RPMI8226 (cell line): ENCODE results near the gene NAV1.
"Not testable (repeated sequence)": the region's sequence is repeated elsewhere in the genome, so short reads cannot be mapped to it uniquely, and the experiment has no call there.

Source experiments
- DNase-seq: peaks from one replicate; pipeline ENCODE4 v3.0.0-alpha.2; 2015

Gene NAV1

DNA sequence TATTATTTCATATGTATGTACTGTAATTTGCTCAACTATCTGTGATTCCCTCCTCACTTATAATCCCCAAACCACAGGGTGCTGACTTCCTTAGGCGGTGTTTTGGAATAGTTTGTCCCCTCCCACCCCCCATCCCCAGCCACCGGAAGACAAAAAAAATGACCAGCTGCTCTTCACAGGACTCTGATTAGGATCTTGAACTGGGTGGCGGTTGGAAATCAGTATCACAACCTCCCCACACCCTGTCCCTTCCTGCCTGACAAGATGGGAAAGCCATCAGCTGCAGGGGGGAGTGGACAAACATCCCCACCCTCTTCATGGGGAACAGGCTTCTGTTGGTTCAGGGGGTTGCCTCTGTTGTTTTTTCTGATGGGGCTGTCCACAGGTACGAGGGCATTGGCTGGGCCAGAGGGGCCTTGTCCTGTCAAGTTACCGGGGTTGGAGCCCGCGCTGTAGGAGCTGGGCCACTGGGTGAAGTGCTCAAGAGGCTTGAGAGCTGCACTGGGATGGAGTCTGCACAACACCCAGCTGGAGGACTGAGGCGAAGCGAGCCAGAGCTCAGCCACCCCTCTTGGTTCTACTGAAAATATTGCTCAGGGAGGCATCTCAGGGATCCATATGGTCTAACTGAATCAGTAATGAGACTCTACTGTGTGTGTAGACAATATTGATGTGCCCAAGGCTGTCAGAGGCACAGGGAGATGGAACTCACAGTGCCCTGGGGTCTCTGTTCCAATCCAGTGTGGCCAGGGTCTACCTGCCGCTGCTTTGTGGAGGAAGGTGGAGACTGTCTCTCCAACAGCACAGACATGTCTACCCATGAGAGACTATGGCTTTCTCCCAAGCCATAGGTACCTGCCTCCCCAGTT lies 28.2 kb downstream of the NAV1 start:
- DNase-seq: no peak

DNA sequence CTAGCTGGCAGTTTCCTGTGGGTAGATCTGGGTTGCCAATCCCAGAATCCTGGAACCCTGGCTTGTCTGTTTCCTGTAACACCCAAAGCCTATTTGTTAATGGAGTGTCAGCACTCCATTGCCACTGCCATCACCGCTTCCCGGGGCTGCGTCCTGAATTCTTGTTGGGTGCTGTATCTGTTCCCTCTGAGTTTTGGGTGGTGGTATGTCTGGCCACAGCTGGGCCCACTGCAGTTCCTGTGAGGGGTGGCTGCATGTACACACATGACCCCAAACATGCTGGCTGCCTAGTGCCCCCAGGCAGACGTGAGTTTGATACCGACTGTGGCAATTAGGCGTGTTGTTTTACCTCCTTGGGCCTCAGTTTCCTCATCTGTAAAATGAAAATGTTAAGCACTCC lies 29.3 kb downstream of the NAV1 start:
- DNase-seq: no peak

DNA sequence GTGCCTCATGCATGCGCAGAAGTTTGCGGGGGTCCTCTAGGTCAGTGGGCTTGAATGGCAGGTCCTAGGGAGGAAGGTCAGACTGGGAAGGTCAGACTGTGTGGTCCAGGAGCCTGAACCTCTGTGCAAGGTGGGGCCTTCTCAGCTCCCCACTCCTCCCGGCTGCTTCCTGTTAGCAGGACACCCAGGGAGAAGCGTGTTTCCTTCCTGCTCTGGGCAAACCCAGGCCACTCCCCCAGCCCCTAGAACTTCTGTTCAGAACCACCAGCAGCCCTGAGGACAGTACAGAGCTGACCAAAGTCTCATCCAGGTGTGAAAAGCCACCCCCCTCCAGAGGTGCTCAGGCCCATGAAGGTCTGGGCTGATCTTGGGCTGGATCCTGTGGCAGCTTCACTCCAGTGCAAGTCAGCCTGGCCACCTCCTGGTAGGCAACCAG lies 29.9 kb downstream of the NAV1 start:
- DNase-seq: no peak

DNA sequence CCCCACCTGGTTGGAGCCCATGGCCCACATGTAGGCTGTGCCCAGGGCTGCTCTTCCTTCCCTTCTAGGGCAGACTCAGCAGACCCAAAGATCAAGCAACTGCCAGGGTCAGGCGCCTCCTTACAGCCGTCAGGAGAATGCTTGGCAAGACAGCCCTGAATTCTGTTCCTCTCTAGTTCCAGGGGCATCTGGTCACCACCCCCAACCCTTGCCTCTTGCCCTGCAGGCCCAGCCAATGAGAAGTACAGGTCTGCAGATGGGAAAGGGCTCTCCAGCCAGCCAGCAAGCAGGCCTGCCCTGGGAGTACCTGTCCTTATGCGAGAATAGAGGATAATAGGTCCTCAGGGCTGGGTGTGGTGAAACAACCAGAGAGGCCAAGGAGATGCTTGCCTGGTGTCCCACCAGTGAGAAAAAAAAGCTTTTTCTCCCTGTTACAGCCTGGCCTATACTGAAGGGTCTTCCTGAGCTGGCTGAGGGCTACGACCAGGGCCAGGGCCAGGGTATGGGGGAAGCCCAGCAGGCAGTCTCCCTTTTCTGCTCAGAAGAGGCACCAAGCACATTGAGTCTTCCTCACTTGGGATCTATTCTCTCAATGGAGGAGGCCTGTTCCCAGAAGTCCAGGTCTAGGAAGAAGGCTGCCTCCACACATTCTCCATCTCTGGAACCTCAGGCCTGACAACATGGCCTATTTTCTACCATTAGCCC lies 31.4 kb downstream of the NAV1 start:
- DNase-seq: no peak

DNA sequence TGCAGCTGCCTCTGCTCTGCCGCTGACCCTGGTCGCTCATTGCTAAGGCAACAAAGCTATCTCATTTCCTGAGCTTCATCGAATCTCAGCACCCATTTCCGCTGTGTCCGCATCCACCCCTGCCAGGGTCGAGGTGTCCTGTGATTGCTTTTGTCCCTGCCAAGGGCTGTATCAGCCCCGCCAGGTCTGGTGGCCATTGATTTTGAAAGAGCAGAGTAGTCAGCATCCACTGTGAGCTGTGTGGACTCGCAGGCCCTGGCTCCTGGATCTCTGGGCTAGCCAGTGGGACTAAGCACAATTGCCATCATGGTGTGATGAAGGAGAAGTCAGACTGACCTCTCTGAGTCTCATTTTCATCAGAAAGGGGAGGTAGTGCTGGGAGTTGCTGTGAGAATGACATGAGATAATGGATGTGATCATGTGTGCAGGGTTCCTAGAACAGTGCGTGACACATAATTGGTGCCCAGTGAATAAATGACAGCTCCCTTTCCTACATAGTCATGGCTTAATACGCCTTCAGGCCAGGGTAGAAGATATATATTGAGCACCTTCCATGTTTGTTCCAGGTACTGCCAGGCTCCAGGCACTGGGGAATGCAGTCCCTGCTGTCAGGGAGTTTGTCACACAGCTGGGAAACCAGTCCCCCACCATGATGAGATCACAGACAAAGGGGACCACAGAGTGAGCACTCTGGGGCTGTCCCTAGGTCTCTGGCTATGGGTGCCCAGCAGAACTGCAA lies 32.1 kb downstream of the NAV1 start:
- DNase-seq: no peak

DNA sequence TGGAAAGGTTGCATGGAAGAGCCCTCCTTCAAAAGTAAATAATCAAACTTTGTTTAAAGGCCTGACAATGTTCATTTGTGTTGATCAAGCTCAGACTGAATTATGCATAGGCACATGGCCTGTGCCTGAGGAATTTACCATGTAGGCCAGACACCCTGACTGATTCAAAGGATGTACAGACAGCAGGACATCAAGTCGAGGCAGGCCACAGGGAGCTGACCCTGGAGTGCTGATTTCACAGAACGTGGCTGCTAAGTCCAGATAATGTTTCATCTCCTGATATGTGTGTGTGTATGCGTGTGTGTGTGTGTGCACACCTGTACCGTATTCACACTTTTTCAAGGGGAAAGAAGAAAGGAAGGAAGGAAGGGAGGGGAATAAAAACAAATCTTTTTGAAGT lies 34.1 kb downstream of the NAV1 start:
- DNase-seq: no peak

DNA sequence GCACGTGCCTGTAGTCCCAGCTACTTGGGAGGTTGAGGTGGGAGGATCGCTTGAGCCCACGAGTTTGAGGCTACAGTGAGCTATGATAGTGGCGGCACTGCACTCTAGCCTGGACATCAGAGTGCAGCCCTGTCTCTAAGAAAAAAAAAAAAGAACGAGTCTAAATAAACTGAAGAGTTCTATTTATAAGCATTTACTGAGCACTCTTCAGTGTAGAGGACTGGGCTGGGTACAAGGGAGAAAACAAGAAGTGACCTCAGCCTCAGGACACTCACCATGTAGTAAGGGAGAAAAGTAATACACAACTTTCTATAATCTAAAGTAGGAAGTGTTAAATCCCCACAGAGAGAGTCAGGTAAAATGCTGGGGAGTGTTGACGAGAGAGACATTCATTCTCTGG lies 35.0 kb downstream of the NAV1 start:
- DNase-seq: no peak

DNA sequence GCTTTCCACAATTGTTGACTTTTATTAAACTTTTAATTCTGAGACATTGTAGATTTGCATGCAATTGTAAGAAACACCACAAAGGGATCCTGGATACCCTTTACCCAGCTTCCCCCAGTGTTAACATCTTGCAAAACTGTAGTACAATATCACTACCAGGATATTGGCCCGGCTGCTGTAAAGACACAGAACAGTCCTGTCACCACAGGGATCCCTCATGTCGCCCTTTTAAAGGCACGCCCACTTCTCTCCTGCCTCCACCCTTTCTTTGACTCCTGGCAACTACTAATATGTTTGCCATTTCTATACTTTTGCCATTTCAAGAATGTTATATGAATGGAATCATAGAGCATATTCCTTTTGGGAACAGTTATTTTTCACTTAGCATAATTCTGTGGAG lies 37.0 kb downstream of the NAV1 start:
- no peak for DNase-seq

DNA sequence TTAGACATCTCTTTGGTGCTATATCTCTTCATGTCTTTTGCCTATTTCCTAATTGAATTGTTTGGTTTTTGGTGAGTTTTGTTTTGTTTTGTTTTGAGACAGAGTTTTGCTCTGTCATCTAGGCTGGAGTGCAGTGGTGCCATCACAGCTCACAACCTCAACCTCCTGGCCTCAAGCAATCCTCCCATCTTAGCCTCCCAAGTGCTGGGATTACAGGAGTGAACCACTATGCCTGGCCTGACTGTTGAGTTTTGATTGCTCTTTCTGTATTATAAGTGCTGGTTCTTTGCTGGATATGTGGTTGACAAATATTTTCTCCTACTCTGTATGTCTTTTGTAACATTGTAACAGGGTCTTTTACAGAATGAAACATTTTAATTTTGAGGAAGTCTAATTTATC lies 38.0 kb downstream of the NAV1 start:
- no peak for DNase-seq

DNA sequence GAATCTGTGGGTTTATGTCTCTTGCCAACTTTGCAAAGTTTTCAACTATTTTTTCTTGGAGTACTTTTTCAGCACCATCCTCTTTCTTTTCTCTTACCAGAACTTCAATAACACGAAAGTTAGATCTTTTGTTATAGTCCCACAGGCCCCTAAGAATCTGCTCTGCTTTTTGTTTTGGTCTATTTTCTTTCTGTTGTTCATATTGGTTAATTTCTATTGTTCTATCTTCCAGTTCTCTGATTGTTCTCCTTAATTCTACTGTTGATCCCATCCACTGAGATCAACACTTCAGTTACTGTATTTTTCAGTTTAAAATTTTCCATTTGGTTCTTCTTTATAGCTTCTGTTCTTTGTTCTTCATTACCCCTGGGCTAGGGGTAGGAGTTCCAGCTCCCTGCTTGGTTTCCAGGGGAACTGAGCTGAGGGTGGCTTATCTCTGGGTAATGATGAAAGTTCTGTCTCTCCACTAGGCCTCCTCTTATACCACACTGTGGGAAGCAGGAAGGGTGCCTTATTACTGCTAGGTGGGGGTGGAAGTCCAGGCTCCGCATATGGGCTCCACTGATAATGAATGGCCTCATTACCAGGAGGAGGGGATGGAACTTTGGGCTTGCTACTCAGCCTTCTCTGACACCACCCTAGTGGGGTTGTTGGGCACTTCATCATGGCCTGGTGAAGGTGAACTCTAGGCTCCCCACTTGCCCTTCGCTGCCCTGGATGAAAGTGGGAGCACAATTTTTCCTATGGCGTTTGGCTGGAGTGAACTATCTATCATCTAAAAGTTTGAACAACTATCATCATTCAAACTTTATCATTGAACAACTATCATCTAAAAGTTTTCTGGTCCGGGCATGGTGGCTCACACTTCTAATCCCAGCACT lies 39.3 kb downstream of the NAV1 start:
- DNase-seq: no peak

DNA sequence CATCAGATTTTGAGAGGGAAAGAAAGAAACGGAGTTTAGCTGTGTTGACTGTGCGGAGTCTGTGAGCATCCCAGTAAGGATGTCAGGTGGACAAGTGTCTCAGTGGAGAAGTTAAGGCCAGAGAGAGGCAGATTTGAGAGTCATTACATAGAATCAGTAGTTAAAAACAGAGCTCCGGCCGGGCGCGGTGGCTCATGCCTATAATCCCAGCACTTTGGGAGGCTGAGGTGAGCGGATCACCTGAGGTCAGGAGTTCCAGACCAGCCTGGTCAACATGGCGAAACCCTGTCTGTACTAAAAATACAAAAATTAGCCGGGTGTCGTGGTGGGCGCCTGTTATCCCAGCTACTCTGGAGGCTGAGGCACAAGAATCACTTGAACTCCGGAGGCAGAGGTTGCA lies 42.4 kb downstream of the NAV1 start:
- DNase-seq: not testable (repeated sequence)

DNA sequence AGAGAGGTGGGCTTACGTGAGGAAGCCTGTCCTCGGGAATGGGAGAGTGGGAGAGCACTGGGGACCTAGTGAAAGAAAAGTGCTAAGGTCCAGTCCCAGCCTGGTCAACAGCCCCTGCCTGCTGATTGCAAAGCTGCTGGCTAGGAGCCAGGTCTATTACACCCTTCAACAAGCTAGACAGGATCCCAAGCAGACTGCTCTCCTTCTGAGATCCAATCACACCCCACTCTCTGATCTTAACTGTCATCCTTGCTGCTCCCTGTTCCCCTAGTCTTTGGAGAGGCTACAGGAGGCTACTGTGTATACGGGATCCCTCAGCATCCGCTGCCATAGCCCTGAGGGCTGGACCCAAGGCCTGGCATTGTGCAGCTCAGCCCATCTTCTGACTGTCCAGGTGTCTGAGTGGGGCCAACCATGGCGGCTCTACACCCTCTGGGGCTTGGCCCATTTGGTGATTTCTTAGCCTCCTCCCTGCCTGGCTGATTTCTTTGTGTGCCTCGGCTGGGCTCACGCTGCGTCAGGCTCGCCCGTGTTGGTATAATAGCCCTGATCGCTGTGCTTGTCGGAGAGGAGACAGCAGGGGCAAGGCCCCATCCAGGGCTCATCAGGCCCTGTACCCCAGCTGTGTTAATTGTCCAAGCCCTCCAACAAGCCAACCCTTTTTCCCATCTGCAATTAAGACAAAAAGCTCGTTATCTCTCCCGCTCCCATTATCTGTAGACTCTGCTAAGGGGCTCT lies 43.9 kb downstream of the NAV1 start:
- no peak for DNase-seq

DNA sequence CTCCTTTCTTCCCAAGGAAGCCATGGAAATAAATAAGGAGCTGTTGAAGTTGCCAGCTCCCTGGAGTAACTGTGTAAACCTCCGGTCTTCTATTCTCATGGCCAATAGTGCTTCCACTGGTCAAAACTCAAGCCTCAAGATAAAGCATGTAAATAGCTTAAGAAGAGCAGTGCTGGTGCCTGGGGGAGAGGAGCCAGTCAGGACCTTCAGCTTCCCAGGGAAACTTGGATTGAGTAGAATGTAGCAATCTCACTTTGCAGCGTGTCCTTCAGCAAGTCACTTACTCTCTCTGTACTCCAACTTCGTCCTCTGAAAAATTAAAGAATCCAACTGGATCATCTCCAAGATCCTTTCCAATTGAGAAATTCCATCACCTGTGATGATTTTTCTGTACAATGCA lies 44.7 kb downstream of the NAV1 start:
- no peak for DNase-seq

DNA sequence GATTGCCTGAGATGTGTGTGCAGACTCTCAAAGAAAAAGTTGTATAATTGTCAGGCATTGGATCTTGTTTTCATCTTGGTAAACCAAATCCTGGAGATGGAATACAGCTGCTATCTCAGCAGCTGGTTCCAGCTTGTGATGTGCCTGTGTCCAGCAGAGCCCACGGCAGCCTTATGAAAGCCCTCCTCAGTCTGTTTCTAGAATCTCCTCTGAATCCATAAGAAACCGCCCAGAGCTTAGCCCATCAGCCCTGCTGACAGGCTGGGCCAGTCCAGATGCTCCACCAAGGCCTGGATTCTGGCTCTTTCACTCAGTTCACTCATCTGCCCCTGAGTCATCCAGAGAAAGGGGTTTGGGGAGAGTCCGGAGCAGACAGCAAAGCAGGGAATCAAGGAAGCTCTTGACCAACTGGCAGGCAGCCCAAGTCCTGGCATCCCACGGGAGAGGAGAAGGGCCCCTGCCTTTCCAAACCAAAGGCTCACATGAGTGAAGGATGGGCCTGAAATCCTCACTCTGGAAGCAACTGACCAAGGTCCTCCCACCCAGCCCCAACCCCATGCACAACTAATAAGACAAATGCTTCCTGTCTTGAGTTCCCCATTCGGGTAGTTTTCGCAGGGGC lies 45.7 kb downstream of the NAV1 start:
- DNase-seq: no peak

DNA sequence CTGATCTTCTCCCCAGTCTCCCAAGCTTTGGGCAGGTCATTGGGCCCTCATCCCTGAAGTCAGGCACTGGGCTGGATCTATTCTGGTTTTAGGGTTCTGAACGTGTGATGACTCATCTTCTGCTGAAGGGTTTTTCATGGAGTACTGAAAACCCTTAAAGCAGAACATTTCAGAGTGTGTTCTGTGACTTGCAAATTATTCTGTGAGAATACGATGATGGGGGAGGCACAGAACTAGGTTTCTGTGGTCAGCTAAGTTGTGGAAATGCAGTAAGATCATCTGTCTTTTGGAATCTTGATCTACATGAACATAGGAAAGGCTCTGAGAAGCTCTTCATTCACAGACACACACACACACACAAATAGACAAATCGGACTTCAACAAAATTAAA lies 46.2 kb downstream of the NAV1 start:
- no peak for DNase-seq

DNA sequence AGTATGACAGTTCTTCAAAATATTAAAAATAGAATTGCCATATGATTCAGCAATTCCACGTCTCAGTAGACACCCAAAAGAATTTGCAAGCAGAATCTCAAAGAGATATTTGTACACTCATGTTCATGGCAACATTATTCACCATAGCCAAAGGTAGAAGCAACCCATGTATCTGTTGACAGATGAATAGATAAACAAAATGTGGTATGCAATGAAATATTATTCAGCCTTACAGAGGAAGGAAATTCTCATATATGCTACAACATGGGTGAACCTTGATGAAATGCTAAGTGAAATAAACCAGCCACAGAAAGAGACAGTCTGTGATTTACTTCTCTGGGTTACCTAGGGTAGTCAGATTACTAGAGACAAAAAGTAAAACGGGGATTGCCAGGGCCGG lies 47.0 kb downstream of the NAV1 start:
- DNase-seq: no peak

DNA sequence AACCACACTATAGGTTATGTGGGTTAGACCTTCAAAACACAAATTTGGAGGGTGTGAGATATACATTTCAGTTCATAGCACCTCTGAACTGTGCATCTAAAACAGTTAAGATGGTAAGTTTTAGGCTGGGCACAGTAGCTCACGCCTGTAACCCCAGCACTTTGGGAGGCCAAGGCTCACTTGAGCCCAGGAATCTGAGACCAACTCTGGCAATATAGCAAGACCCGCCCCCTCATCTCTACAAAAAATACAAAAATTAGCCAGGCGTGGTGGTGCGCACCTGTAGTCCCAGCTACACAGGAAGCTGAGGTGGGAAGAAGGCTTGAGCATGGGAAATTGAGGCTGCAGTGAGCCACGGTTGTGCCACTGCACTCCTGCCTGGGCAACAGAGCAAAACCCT lies 47.9 kb downstream of the NAV1 start:
- no peak for DNase-seq

DNA sequence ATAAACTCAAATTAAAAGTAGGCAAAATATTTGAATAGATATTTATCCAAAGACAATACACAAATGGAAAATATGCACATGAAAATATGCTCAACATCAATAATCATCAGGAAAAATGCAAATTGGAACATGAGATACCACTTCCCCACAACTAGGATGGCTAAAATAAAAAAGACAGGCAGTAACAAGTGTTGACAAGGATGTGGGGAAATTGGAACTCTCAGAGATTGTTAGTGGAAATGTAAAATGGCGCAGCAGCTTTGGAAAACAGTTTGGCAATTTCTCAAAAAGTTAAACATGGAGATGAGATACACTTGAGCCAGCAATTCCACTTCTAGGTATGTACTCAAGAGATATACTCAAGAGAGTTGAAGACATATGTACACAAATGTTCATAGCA lies 48.8 kb downstream of the NAV1 start:
- no peak for DNase-seq
